Heart right ventricle (tissue), 16 donors: ENCODE measurements around the gene S100A14. TPM values are rescaled to one million over a fixed set of nuclear protein-coding genes. Genes with fewer than 3 reads are reported as not detected.

Source experiments
- ATAC-seq, 8 donors: fragments of 200-7000 bp; cut with Tn5 transposase; one replicate each; pipeline ENCODE4 v1.9.1; 2020; ENCODE audit warnings: mild to moderate bottlenecking in 8 of 8, moderate library complexity in 8 of 8, moderate number of reproducible peaks in 1 of 8
- DNase-seq, 2 donors: peaks; one replicate each; pipeline ENCODE4 v3.0.0-alpha.2; 2020
- H3K27ac ChIP-seq, 10 donors: fragments of 200-600 bp; sonication (generic) in 2 of 10; one replicate each; pipeline versions ENCODE4 v1.5.0 to v1.8.0; 2020 to 2022; ENCODE audit warnings: mild to moderate bottlenecking in 3 of 10
- H3K27me3 ChIP-seq, 7 donors: fragments of 200-600 bp; one replicate each; pipeline ENCODE4 v1.8.0; 2021 to 2022; ENCODE audit warnings: mild to moderate bottlenecking in 2 of 7
- H3K36me3 ChIP-seq, 9 donors: fragments of 200-600 bp; sonication (generic) in 1 of 9; one replicate each; pipeline versions ENCODE4 v1.5.0 to v1.8.0; 2020 to 2022; ENCODE audit warnings: mild to moderate bottlenecking in 2 of 9
- H3K4me1 ChIP-seq, 9 donors: fragments of 200-600 bp; sonication (generic) in 1 of 9; one replicate each; pipeline versions ENCODE4 v1.5.0 to v1.8.0; 2020 to 2022; ENCODE audit warnings: mild to moderate bottlenecking in 4 of 9
- H3K4me3 ChIP-seq, 10 donors: fragments of 200-600 bp; sonication (generic) in 2 of 10; one replicate each; pipeline versions ENCODE4 v1.5.0 to v1.8.0; 2020 to 2022; ENCODE audit warnings: mild to moderate bottlenecking in 7 of 10, moderate library complexity in 2 of 10
- H3K9me3 ChIP-seq, 11 donors: fragments of 200-600 bp in 10 of 11; sonication (generic) in 2 of 11; one replicate each; pipeline versions ENCODE4 v1.5.0 to v1.8.0; 2013 to 2022; ENCODE audit warnings: mild to moderate bottlenecking in 2 of 11, control low read depth in 1 of 11, moderate library complexity in 1 of 11
- WGBS, 2 donors: extraction: QIAGEN DNeasy Blood & Tissue Kit; methylation state at CpG; one replicate each; pipeline ENCODE4 v1.1.7; 2013; ENCODE audit warnings: inconsistent platforms in 1 of 2; 5-methylcytosine and 5-hydroxymethylcytosine counted together
- intact Hi-C, 10 donors: fragments of 100-400 bp; cut with DNase I; formaldehyde crosslinking; loops; one replicate each; pipeline versions ENCODE4 v1.11.1 to v1.14.2; 2022
- polyA plus RNA-seq, 2 donors: library from polyadenylated mRNA; stranded (reverse); fragments of 200-250 nt; gene quantifications; one replicate each; pipeline ENCODE4 v1.2.3, GENCODE V29; 2013
- total RNA-seq, 10 donors: library from RNA; stranded (reverse); fragmentation: NEBNext Ultra II Directional in 3 of 10; extraction: Animal tissue kit (Norgen Biotek cat#: 25700) in 3 of 10; gene quantifications; one replicate each; pipeline versions ENCODE4 v1.2.1 to v1.2.4, GENCODE V29; 2021 to 2023
- TF ChIP-seq, protein P1 (sequence below), 9 donors: fragments of 200-600 bp; sonication (generic) in 2 of 9; IDR thresholded peaks; one replicate each; pipeline versions ENCODE4 v1.5.0 to v1.8.0; 2021 to 2022; ENCODE audit warnings: antibody characterized with exemption in 9 of 9, mild to moderate bottlenecking in 5 of 9, moderate library complexity in 1 of 9
- donor health status: Arrhythmogenic right ventricular cardiomyopathy.
- donor health status: ischemic (EF 13 %, LVEDD 7.1; RV severe dilation, severe dysfunction).
- donor health status: healthy with polysubstance abuse.
- donor health status: DM: no; HTN: yes; CAD: no.
- donor health status: DM: no; HTN: no; CAD: no.
- donor health status: ischemic (EF 25% LVEDD 6.9; RV normal size, moderate dysfunction).
- donor health status: ischemic (EF 25% LVEDD 5.7; RV mildly dilated, moderate dysfunction).
- donor health status: healthy.
- donor health status: DM: yes; HTN: yes; CAD: no.
- donor health status: Ischemic cardiomyopathy.
- donor health status: ischemic (EF 35%, LVEDD 5.7; RV mildly dilated, moderate dysfunction).
- donor health status: nonischemic (EF 11% LVEDD 7.7; RV severe dilation, severe dysfunction).
- donor health status: DM: yes; HTN: yes; CAD: no.
- donor health status: PGD.
- donor health status: ischemic (EF 29% LVEDD 5.4; RV normal size, mild dysfunction).
- donor health status: nonischemic (EF 23%, LVEDD 6.1; RV moderate dilation, normal function).

The S100A14 gene
- total and polyA plus RNA-seq, 12 donors: 0.80 to 7.3 (median 4.1) TPM

DNA sequence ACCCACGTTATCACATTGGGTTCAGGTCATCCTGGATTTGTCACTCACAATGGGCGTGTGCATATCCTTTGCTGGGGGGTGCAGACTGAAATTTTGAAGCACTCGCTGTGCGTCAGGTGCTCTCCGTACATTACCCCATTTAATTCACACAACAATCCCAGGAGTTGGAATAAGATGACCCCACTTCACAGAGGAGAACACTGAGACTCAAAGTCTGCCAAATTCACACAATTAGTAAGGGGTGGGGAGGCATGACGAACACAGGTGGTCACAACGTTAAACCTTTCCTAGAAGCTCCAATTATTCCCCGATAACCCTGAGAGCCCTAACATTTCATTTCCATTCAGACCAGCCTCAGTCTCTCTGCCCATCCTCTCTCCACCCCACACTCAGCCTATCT is 46.7 kb downstream of the S100A14 start:
- TF ChIP-seq, protein P1, sequence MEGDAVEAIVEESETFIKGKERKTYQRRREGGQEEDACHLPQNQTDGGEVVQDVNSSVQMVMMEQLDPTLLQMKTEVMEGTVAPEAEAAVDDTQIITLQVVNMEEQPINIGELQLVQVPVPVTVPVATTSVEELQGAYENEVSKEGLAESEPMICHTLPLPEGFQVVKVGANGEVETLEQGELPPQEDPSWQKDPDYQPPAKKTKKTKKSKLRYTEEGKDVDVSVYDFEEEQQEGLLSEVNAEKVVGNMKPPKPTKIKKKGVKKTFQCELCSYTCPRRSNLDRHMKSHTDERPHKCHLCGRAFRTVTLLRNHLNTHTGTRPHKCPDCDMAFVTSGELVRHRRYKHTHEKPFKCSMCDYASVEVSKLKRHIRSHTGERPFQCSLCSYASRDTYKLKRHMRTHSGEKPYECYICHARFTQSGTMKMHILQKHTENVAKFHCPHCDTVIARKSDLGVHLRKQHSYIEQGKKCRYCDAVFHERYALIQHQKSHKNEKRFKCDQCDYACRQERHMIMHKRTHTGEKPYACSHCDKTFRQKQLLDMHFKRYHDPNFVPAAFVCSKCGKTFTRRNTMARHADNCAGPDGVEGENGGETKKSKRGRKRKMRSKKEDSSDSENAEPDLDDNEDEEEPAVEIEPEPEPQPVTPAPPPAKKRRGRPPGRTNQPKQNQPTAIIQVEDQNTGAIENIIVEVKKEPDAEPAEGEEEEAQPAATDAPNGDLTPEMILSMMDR (IDR thresholded peaks at IDR 0.05): no peak

DNA sequence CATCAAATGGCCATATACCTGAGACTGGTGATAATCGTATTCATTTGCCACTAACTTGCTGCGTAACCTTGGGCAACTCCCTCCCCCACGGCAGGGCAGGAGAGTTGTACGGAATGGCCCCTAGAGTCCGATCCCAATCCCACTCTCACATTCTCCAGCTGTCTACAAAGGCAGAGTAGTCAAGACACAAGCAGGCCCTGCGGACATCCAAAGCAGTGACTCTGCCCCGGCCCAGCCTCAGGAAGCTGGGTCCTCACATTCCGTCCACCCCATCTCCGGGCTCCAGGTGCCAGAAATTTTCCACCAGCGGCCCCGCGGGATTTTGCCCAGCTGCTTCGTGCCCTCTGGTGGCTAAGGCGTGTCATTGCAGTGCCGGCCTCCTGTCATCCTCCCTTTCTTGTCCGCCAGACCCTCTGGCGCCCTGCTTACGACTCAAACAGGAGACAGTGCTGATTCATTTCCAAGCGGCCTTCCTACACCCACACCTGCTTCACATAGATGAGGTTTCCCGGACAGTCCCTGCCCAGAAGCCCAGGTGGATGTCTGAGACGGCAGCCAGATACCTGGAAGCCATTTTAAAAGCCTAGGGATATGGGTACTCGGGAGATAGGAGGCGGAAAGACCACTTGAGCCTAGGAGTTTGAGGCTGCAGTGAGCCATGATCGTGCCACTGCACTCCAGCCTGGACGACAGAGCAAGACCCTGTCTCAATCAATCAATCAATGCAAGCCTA is 47.6 kb downstream of the S100A14 start:
- Histone ChIP-seq H3K36me3 (no peaks in the 10 kb centered on the region), H3K27me3 (no peaks in the 10 kb centered on the region), H3K27ac (peak overlapping the region in 9 of 10 donors; percentile 23 to 96 (median 67)), H3K4me1 (peaks cover 26 to 63% (median 41%) of the 10 kb centered on the region in 9 donors), H3K4me3 (peak overlapping the region in 6 of 10 donors; percentile 30 to 46 (median 38)), H3K9me3 (no peaks in the 10 kb centered on the region)
- DNase-seq: peak; percentile 90 to 91
- 9 to 12% methylated on average over 25 of the region's 25 CpGs for WGBS, 2 donors
- intact Hi-C loops: loop anchor here (1.0 to 10.0 kb wide), 11 partner anchors 35 to 216 kb away; partner anchors contain the start of gene S100A9 (in 3 of the 10)
- TF ChIP-seq, protein P1 (IDR thresholded peaks at IDR 0.05): peak; percentile 97 to 100 (median 99)
- ATAC-seq: peak; percentile 20 to 57 (median 30)

More for the DNA sequence above, 46.7 kb downstream of the S100A14 start:
- Histone ChIP-seq H3K4me3 (no peak overlapping the region), H3K27ac (no peak overlapping the region), H3K36me3 (no peaks in the 10 kb centered on the region), H3K9me3 (no peaks in the 10 kb centered on the region), H3K4me1 (peaks cover 26 to 63% (median 41%) of the 10 kb centered on the region in 9 donors), H3K27me3 (no peaks in the 10 kb centered on the region)
- WGBS, 2 donors: 85 to 88% methylated on average over 8 of the region's 8 CpGs
- DNase-seq (no peak), ATAC-seq (no peak)
- intact Hi-C loops: loop anchor here in 7 of 10 donors (2.0 to 10.0 kb wide), 8 partner anchors 37 to 217 kb away; partner anchors contain the start of gene S100A9 (in 3 of the 7)

DNA sequence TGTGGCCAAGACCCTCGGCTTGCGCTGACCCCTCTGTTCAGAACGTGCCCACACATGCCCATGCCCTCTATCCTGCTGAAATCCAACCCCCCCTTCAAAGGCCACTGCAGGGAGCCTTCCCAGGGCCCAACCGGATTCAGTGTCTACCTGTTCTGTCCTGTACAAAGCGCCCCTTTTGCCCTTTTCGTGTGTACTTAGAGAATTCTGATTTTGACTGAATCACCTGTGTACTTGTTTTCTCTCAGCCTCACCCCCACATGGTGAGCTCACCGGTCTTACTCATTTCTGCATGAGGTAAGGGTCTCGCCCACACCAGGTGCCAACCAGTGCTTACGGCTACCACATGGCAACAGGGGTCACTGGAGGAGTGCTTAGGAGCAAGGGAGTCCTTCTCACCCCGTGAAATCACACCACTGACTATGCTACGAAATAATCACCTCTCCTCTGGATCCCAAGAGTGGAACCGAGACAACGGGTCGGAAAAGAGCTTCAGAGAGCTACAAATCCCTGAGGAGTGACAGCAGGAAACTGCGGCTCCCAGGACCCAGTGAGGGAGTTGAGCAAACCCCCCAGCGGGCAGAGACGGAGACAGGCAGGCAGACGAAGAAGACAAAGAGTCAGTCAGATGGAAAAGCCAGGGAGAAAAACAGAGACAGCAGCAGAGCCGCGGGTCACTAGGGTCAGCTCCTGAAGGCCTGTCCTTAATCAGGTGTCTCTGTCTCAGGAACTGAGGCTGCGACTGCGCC is 48.3 kb downstream of the S100A14 start:
- intact Hi-C loops: loop anchor here (1.0 to 10.0 kb wide), 12 partner anchors 33 to 215 kb away; partner anchors contain the start of genes S100A9 (in 3 of the 10) and S100A6 (in 1 of the 10)
- 78 to 82% methylated on average over 22 of the region's 22 CpGs for WGBS, 2 donors
- no peak for DNase-seq
- no peaks in the 10 kb centered on the region for H3K36me3 ChIP-seq
- H3K27ac ChIP-seq: peak overlapping the region in 9 of 10 donors; percentile 48 to 96 (median 82)
- no peaks in the 10 kb centered on the region for H3K9me3 ChIP-seq
- TF ChIP-seq, protein P1 (IDR thresholded peaks at IDR 0.05): no peak
- peak overlapping the region in 5 of 10 donors; percentile 30 to 46 (median 38) for H3K4me3 ChIP-seq
- no peak for ATAC-seq
- peaks cover 26 to 55% (median 38%) of the 10 kb centered on the region in 9 donors for H3K4me1 ChIP-seq
- no peaks in the 10 kb centered on the region for H3K27me3 ChIP-seq
